Breast epithelium (tissue), 3 donors: ENCODE data around the gene RAB22A.

ENCODE experiments used
- POLR2A ChIP-seq: fragments of 450-650 bp; IDR thresholded peaks from one replicate; pipeline ENCODE4 v1.6.1; 2016; ENCODE audit warnings: antibody characterized with exemption, mild to moderate bottlenecking, moderate library complexity
- TF ChIP-seq, protein P1 (sequence below), 3 donors: fragments of 450-650 bp; IDR thresholded peaks; one replicate each; pipeline ENCODE4 v1.5.1; 2016 to 2017; ENCODE audit warnings: antibody characterized with exemption in 3 of 3, mild to moderate bottlenecking in 3 of 3, moderate library complexity in 3 of 3

DNA sequence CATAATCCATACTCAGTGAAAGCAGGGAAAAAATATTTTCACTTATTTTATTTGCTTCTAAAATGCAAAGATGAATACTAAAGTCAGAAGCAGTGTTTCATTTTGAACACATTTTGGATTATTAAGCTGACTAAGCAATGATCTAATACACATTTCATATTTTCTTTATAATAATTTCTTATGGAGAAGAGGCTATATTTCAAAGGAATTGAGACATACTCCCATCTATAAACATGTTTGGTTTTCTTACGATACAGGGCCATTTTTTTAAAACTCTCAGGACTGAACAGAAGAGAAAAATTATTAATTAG lies 52.6 kb downstream of the RAB22A start:
- TF ChIP-seq, protein P1, sequence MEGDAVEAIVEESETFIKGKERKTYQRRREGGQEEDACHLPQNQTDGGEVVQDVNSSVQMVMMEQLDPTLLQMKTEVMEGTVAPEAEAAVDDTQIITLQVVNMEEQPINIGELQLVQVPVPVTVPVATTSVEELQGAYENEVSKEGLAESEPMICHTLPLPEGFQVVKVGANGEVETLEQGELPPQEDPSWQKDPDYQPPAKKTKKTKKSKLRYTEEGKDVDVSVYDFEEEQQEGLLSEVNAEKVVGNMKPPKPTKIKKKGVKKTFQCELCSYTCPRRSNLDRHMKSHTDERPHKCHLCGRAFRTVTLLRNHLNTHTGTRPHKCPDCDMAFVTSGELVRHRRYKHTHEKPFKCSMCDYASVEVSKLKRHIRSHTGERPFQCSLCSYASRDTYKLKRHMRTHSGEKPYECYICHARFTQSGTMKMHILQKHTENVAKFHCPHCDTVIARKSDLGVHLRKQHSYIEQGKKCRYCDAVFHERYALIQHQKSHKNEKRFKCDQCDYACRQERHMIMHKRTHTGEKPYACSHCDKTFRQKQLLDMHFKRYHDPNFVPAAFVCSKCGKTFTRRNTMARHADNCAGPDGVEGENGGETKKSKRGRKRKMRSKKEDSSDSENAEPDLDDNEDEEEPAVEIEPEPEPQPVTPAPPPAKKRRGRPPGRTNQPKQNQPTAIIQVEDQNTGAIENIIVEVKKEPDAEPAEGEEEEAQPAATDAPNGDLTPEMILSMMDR (IDR thresholded peaks at IDR 0.05), result no peak
- no peak for TF ChIP-seq POLR2A
